Vagina (tissue), 2 donors: ENCODE data around the gene CTR9. TPM values are rescaled to one million over a fixed set of nuclear protein-coding genes. Genes with fewer than 3 reads are reported as not detected.
"Not testable (repeated sequence)": the region's sequence is repeated elsewhere in the genome, so short reads cannot be mapped to it uniquely, and the experiment has no call there.

Experiments used
- DNase-seq, 2 donors: peaks; one replicate each; pipeline ENCODE4 v3.0.0-alpha.2; 2017; ENCODE audit errors: extremely low spot score in 2 of 2
- H3K27ac ChIP-seq: fragments of 200-600 bp; sonication (generic); one replicate; pipeline ENCODE4 v1.5.1; 2019
- H3K27me3 ChIP-seq: fragments of 200-600 bp; sonication (generic); one replicate; pipeline ENCODE4 v1.5.1; 2019
- H3K36me3 ChIP-seq, 2 donors: fragments of 200-600 bp; sonication (generic); one replicate each; pipeline ENCODE4 v1.5.1; 2017 to 2019
- H3K4me1 ChIP-seq: fragments of 200-600 bp; sonication (generic); one replicate; pipeline ENCODE4 v1.5.1; 2019
- H3K4me3 ChIP-seq, 2 donors: fragments of 200-600 bp; sonication (generic); 1 replicate in 1 of 2; 2 replicates in 1 of 2; pipeline ENCODE4 v1.5.1; 2016 to 2019
- H3K9me3 ChIP-seq: fragments of 200-600 bp; sonication (generic); one replicate; pipeline ENCODE4 v1.5.1; 2019
- CTCF ChIP-seq, 3 experiments: fragments of 450-650 bp in 2 of 3; fragments of 200-600 bp in 1 of 3; sonication (generic) in 1 of 3; IDR thresholded peaks; one replicate each; pipeline ENCODE4 v1.5.1; 2017 to 2019; ENCODE audit warnings: antibody characterized with exemption in 3 of 3, mild to moderate bottlenecking in 2 of 3, moderate library complexity in 2 of 3
- POLR2A ChIP-seq, 2 donors: fragments of 450-650 bp; IDR thresholded peaks; one replicate each; pipeline ENCODE4 v1.6.1; 2017; ENCODE audit warnings: antibody characterized with exemption in 2 of 2, mild to moderate bottlenecking in 2 of 2, moderate library complexity in 2 of 2
- POLR2AphosphoS5 ChIP-seq, 2 donors: sonication (generic); formaldehyde crosslinking; IDR thresholded peaks; one replicate each; pipeline ENCODE4 v1.9.0; 2017; ENCODE audit warnings: antibody characterized with exemption in 2 of 2, mild to moderate bottlenecking in 2 of 2, low read depth in 1 of 2; ENCODE audit not compliant: insufficient read depth in 1 of 2
- intact Hi-C: fragments of 100-400 bp; cut with DNase I; formaldehyde crosslinking; loops from one replicate; pipeline ENCODE4 v1.15.1; 2023
- total RNA-seq: library from RNA; depleted of rRNA; stranded (reverse); fragments of >200 nt; gene quantifications from one replicate; pipeline ENCODE4 v1.2.3, GENCODE V29; 2016

The CTR9 gene
- total RNA-seq, 1 donor from 2014 or later = 20.6 TPM

- H3K4me3 ChIP-seq = peak overlapping the region; percentile 50 to 93
- TF ChIP-seq POLR2A (IDR thresholded peaks at IDR 0.05) = no peak
- TF ChIP-seq CTCF (IDR thresholded peaks at IDR 0.05) = no peak
- H3K36me3 ChIP-seq = peaks cover 0 to 25% of the 10 kb centered on the region in 2 donors
- peaks cover 34% of the 10 kb centered on the region for H3K4me1 ChIP-seq
- H3K27ac ChIP-seq = peak overlapping the region; percentile 99
- intact Hi-C loops = loop anchor here (1.0 to 5.0 kb wide), 3 partner anchors 48 to 122 kb away; partner anchors contain the start of genes CTR9 and ZBED5
- H3K9me3 ChIP-seq = no peaks in the 10 kb centered on the region
- no peak for DNase-seq
- H3K27me3 ChIP-seq = no peaks in the 10 kb centered on the region
Measured at GRCh38 chr11:10809373-10810160, 58.5 kb downstream of the CTR9 start.

- TF ChIP-seq POLR2A (IDR thresholded peaks at IDR 0.05) (no peak), POLR2AphosphoS5 (IDR thresholded peaks at IDR 0.05; ENCODE audit: insufficient read depth in 1 of 2, low read depth in 1 of 2) (no peak), CTCF (IDR thresholded peaks at IDR 0.05) (no peak)
- H3K4me1 ChIP-seq = peaks cover 7% of the 10 kb centered on the region
Measured at GRCh38 chr11:10813945-10814344, 62.9 kb downstream of the CTR9 start.

GRCh38 chr11:10818594-10818993 lies 67.5 kb downstream of the CTR9 start:
- H3K4me1 ChIP-seq = no peaks in the 10 kb centered on the region
- TF ChIP-seq CTCF (IDR thresholded peaks at IDR 0.05) (no peak), POLR2AphosphoS5 (IDR thresholded peaks at IDR 0.05; ENCODE audit: insufficient read depth in 1 of 2, low read depth in 1 of 2) (no peak), POLR2A (IDR thresholded peaks at IDR 0.05) (no peak)
- no peak overlapping the region for H3K4me3 ChIP-seq
- no peak for DNase-seq
- no peak overlapping the region for H3K27ac ChIP-seq
- H3K9me3 ChIP-seq = no peaks in the 10 kb centered on the region
- no peaks in the 10 kb centered on the region for H3K36me3 ChIP-seq
- intact Hi-C loops = no loop called here
- no peaks in the 10 kb centered on the region for H3K27me3 ChIP-seq

More at GRCh38 chr11:10813945-10814344, 62.9 kb downstream of the CTR9 start:
- intact Hi-C loops = no loop called here
- H3K4me3 ChIP-seq = no peak overlapping the region
- H3K9me3 ChIP-seq = no peaks in the 10 kb centered on the region
- no peak for DNase-seq
- H3K36me3 ChIP-seq = no peaks in the 10 kb centered on the region
- H3K27me3 ChIP-seq = no peaks in the 10 kb centered on the region
- no peak overlapping the region for H3K27ac ChIP-seq

GRCh38 chr11:10822491-10822890 lies 71.4 kb downstream of the CTR9 start:
- DNase-seq, H3K9me3 ChIP-seq, H3K27me3 ChIP-seq, H3K36me3 ChIP-seq, intact Hi-C loops, H3K27ac ChIP-seq, H3K4me1 ChIP-seq, H3K4me3 ChIP-seq: not testable (repeated sequence)

- H3K27me3 ChIP-seq = no peaks in the 10 kb centered on the region
- no peak overlapping the region for H3K27ac ChIP-seq
- no peaks in the 10 kb centered on the region for H3K4me1 ChIP-seq
- H3K4me3 ChIP-seq = no peak overlapping the region
- TF ChIP-seq POLR2AphosphoS5 (IDR thresholded peaks at IDR 0.05; ENCODE audit: insufficient read depth in 1 of 2, low read depth in 1 of 2) (no peak), CTCF (IDR thresholded peaks at IDR 0.05) (no peak), POLR2A (IDR thresholded peaks at IDR 0.05) (no peak)
- no peaks in the 10 kb centered on the region for H3K36me3 ChIP-seq
- no peaks in the 10 kb centered on the region for H3K9me3 ChIP-seq
- no peak for DNase-seq
- intact Hi-C loops = no loop called here
Measured at GRCh38 chr11:10823152-10823579, 72.1 kb downstream of the CTR9 start.
